SK-N-SH (cell line): ENCODE results near the gene ENPEP. TPM values are rescaled to one million over a fixed set of nuclear protein-coding genes. Genes with fewer than 3 reads are reported as not detected.
A peak's percentile ranks its signal among the peaks of the same experiment; 100 is the strongest.

Experiments
- CTCF ChIA-PET: fragments of 300-600, 350-600 bp; formaldehyde crosslinking; extraction: SDS; loops from one replicate; lab custom pipeline; 2021; lab: Yijun Ruan, JAX
- POLR2A ChIA-PET: fragments of 350-600 bp; sonication (Branson Sonifier 250); formaldehyde crosslinking; extraction: SDS; loops from one replicate; lab custom pipeline; 2020; ENCODE audit warnings: antibody characterized with exemption, inconsistent platforms; lab: Yijun Ruan, JAX
- DNase-seq: peaks from one replicate; pipeline ENCODE4 v3.0.0; 2012
- H2AFZ ChIP-seq: fragments of 200-600 bp; sonication (generic); 2 replicates; pipeline ENCODE4 v1.8.1; 2016; ENCODE audit warnings: antibody characterized with exemption, mild to moderate bottlenecking, low read depth
- H3F3A ChIP-seq: fragments of 200-600 bp; sonication (generic); replicated peaks from 2 replicates; pipeline ENCODE3; 2016; ENCODE audit warnings: antibody characterized with exemption, mild to moderate bottlenecking; ENCODE audit not compliant: insufficient read depth
- H3K27ac ChIP-seq, 2 experiments: fragments of 200-500 bp in 1 of 2; fragments of 200-600 bp in 1 of 2; sonication (Bioruptor generic) in 1 of 2; sonication (generic), shearing (Covaris generic) in 1 of 2; 2 replicates each; pipeline versions ENCODE4 v1.5.1 to v1.6.1; 2014 to 2016; ENCODE audit warnings: low read depth in 2 of 2, inconsistent platforms in 1 of 2, low read length in 1 of 2, mild to moderate bottlenecking in 1 of 2, mixed read lengths in 1 of 2
- H3K27me3 ChIP-seq: fragments of 200-600 bp; sonication (generic), shearing (Covaris generic); 2 replicates; pipeline ENCODE4 v1.6.1; 2016; ENCODE audit warnings: mixed run types; ENCODE audit not compliant: insufficient read depth
- H3K36me3 ChIP-seq, 2 experiments: fragments of 200-500 bp in 1 of 2; fragments of 200-600 bp in 1 of 2; sonication (Bioruptor generic) in 1 of 2; sonication (generic) in 1 of 2; replicated peaks in 1 of 2; 2 replicates each; pipeline versions ENCODE3 to v1.5.1; 2014 to 2016; ENCODE audit warnings: low read length in 1 of 2, mild to moderate bottlenecking in 1 of 2; ENCODE audit not compliant: insufficient read depth in 2 of 2, control insufficient read depth in 1 of 2
- H3K4me1 ChIP-seq, 2 experiments: fragments of 200-500 bp in 1 of 2; fragments of 200-600 bp in 1 of 2; sonication (Bioruptor generic) in 1 of 2; sonication (generic), shearing (Covaris generic) in 1 of 2; 2 replicates each; pipeline versions ENCODE4 v1.5.1 to v1.6.1; 2014 to 2016; ENCODE audit warnings: low read depth in 1 of 2, low read length in 1 of 2, mixed run types in 1 of 2; ENCODE audit not compliant: insufficient read depth in 2 of 2, control insufficient read depth in 1 of 2
- H3K4me2 ChIP-seq: fragments of 200-600 bp; sonication (generic), shearing (Covaris generic); 2 replicates; pipeline ENCODE4 v1.6.1; 2017; ENCODE audit warnings: mixed run types
- H3K4me3 ChIP-seq, 2 experiments: fragments of 200-500 bp in 1 of 2; fragments of 200-600 bp in 1 of 2; sonication (Bioruptor generic) in 1 of 2; sonication (generic), shearing (Covaris generic) in 1 of 2; 2 replicates each; pipeline versions ENCODE4 v1.5.1 to v1.8.1; 2014 to 2016; ENCODE audit warnings: low read depth in 2 of 2, inconsistent platforms in 1 of 2, low read length in 1 of 2, mild to moderate bottlenecking in 1 of 2, mixed read lengths in 1 of 2, moderate library complexity in 1 of 2
- H3K79me2 ChIP-seq: fragments of 200-600 bp; sonication (generic); 2 replicates; pipeline ENCODE4 v1.8.1; 2017; ENCODE audit warnings: mild to moderate bottlenecking; ENCODE audit not compliant: insufficient read depth
- H3K9ac ChIP-seq: fragments of 200-600 bp; sonication (generic); 2 replicates; pipeline ENCODE4 v1.6.1; 2017; ENCODE audit warnings: mixed run types
- H3K9me2 ChIP-seq: fragments of 200-600 bp; sonication (generic); 2 replicates; pipeline ENCODE4 v1.6.1; 2017; ENCODE audit warnings: mixed run types
- H3K9me3 ChIP-seq: fragments of 200-600 bp; sonication (generic); 2 replicates; pipeline ENCODE4 v1.6.1; 2017; ENCODE audit warnings: mixed run types, mild to moderate bottlenecking, moderate library complexity
- H4K20me1 ChIP-seq: fragments of 200-600 bp; sonication (generic); 2 replicates; pipeline ENCODE4 v1.6.1; 2017; ENCODE audit warnings: mild to moderate bottlenecking, mixed run types; ENCODE audit not compliant: insufficient read depth
- CHD2 ChIP-seq: fragments of 150-350 bp; IDR thresholded peaks from 2 replicates; pipeline ENCODE4 v1.6.1; 2018; ENCODE audit warnings: low read length; ENCODE audit not compliant: partially characterized antibody
- EZH2phosphoT487 ChIP-seq: fragments of 200-600 bp; sonication (generic); IDR thresholded peaks from 2 replicates; pipeline ENCODE4 v1.6.1; 2017; ENCODE audit warnings: low read depth, mixed run types, mild to moderate bottlenecking, antibody characterized with exemption, moderate library complexity, borderline replicate concordance
- FOSL2 ChIP-seq: IDR thresholded peaks from 2 replicates; pipeline ENCODE4 v1.4.0; 2012; ENCODE audit warnings: low read depth, mild to moderate bottlenecking, moderate library complexity, borderline replicate concordance
- FOXJ3 ChIP-seq: sonication (generic); formaldehyde crosslinking; IDR thresholded peaks from 2 replicates; pipeline ENCODE4 v1.5.1; 2020; ENCODE audit warnings: mild to moderate bottlenecking, missing genetic modification reagents
- FOXM1 ChIP-seq: IDR thresholded peaks from 2 replicates; pipeline ENCODE4 v1.4.0; 2012; ENCODE audit warnings: low read depth, mild to moderate bottlenecking
- GABPA ChIP-seq: IDR thresholded peaks from 2 replicates; pipeline ENCODE4 v1.4.0; 2012; ENCODE audit warnings: low read depth, mild to moderate bottlenecking
- JUND ChIP-seq: IDR thresholded peaks from 2 replicates; pipeline ENCODE4 v1.4.0; 2012
- MEF2A ChIP-seq: IDR thresholded peaks from 2 replicates; pipeline ENCODE4 v1.4.0; 2012; ENCODE audit warnings: low read depth, borderline replicate concordance
- MXI1 ChIP-seq: IDR thresholded peaks from 2 replicates; pipeline ENCODE4 v1.6.1; 2012; ENCODE audit warnings: mild to moderate bottlenecking, low read depth, low read length, improper control_type of control experiment
- NFIC ChIP-seq: IDR thresholded peaks from 2 replicates; pipeline ENCODE4 v1.4.0; 2012; ENCODE audit warnings: borderline replicate concordance
- NRF1 ChIP-seq: IDR thresholded peaks from 2 replicates; pipeline ENCODE4 v1.6.1; 2012; ENCODE audit warnings: low read depth, mild to moderate bottlenecking, low read length
- PBX3 ChIP-seq: IDR thresholded peaks from 2 replicates; pipeline ENCODE4; 2012
- RAD21 ChIP-seq: IDR thresholded peaks from 2 replicates; pipeline ENCODE4 v1.6.1; 2012; ENCODE audit warnings: mild to moderate bottlenecking, low read length
- RCOR1 ChIP-seq: fragments of 150-350 bp; IDR thresholded peaks from 2 replicates; pipeline ENCODE4 v1.6.1; 2017; ENCODE audit warnings: antibody characterized with exemption, low read length
- RFX5 ChIP-seq: IDR thresholded peaks from 2 replicates; pipeline ENCODE4 v1.6.1; 2012; ENCODE audit warnings: mild to moderate bottlenecking, improper control_type of control experiment, low read length
- RXRA ChIP-seq: IDR thresholded peaks from 2 replicates; pipeline ENCODE4 v1.4.0; 2012; ENCODE audit warnings: low read depth, mild to moderate bottlenecking, borderline replicate concordance
- TAF1 ChIP-seq: IDR thresholded peaks from 2 replicates; pipeline ENCODE4 v1.6.1; 2012; ENCODE audit warnings: low read depth, mild to moderate bottlenecking, low read length, moderate library complexity, borderline replicate concordance
- TCF12 ChIP-seq: IDR thresholded peaks from 2 replicates; pipeline ENCODE4 v1.4.0; 2012
- TEAD4 ChIP-seq: IDR thresholded peaks from 2 replicates; pipeline ENCODE4 v1.4.0; 2012; ENCODE audit warnings: mild to moderate bottlenecking, borderline replicate concordance; ENCODE audit not compliant: insufficient read depth
- ZBTB33 ChIP-seq: IDR thresholded peaks from 2 replicates; pipeline ENCODE4 v1.4.0; 2012; ENCODE audit warnings: low read depth, borderline replicate concordance
- WGBS: methylation state at CpG from one replicate; pipeline ENCODE4 v1.1.6; 2017; ENCODE audit warnings: low lambda C conversion rate; 5-methylcytosine and 5-hydroxymethylcytosine counted together
- polyA plus RNA-seq, 3 experiments: library from polyadenylated mRNA; depleted of rRNA; stranded (reverse); fragments of >200 nt; gene quantifications; 2 replicates each; pipeline ENCODE4 v1.2.3, GENCODE V29; 2012

The ENPEP gene
- polyA plus RNA-seq, 1 of the 3 experiments (the other 2 are of a cell fraction): 0.16 TPM

- ChIA-PET POLR2A (no interaction called here), CTCF (interaction anchor here (1.0 to 1.5 kb wide), 3 partner anchors 169 to 486 kb away, joined by 3 to 4 read pairs (median 3); no protein-coding TSS in a partner anchor)
- peak overlapping the region in 1 of 2 experiments; percentile 50; a peak in 2 of 4 replicates for H3K27ac ChIP-seq
Measured at GRCh38 chr4:110484767-110485166, 8.8 kb downstream of the ENPEP start.

GRCh38 chr4:110485452-110485851 lies 9.5 kb downstream of the ENPEP start:
- no peak overlapping the region for H3K9ac ChIP-seq
- no peaks in the 10 kb centered on the region; the same call in 1 of the 2 replicates for H3K27me3 ChIP-seq
- 0 out of 2 replicates have a peak overlapping the region, but pooled peaks have one; percentile 1 for H2AFZ ChIP-seq
- POLR2A ChIA-PET: no interaction called here
- no peak overlapping the region for H3K4me3 ChIP-seq
- no peak overlapping the region for H3K4me2 ChIP-seq
- WGBS: 41% methylated on average over 1 of the region's 1 CpG
- peaks cover 2 to 13% of the 10 kb centered on the region in 2 experiments; a peak in 2 of 4 replicates for H3K4me1 ChIP-seq
- no peaks in the 10 kb centered on the region for H4K20me1 ChIP-seq
- no peak for DNase-seq
- no peaks in the 10 kb centered on the region for H3K9me3 ChIP-seq
- CTCF ChIA-PET: interaction anchor here (1.5 kb wide), 1 partner anchor 170 kb away, joined by 3 read pairs; no protein-coding TSS in a partner anchor
- H3F3A ChIP-seq: peaks cover 6% of the 10 kb centered on the region
- peak overlapping the region in 1 of 2 experiments; percentile 50; a peak in 1 of 4 replicates for H3K27ac ChIP-seq
- H3K9me2 ChIP-seq: no peaks in the 10 kb centered on the region
- H3K36me3 ChIP-seq: no peaks in the 10 kb centered on the region
- H3K79me2 ChIP-seq: no peaks in the 10 kb centered on the region
- no peak for TF ChIP-seq FOXM1
- TF ChIP-seq JUND: no peak
- TF ChIP-seq FOSL2: no peak
- no peak for TF ChIP-seq TEAD4
- TF ChIP-seq MXI1: no peak
- TF ChIP-seq RFX5: no peak
- TF ChIP-seq PBX3: no peak
- no peak for TF ChIP-seq MEF2A
- TF ChIP-seq NRF1: no peak
- no peak for TF ChIP-seq ZBTB33
- TF ChIP-seq EZH2phosphoT487: no peak
- TF ChIP-seq RXRA: no peak
- no peak for TF ChIP-seq CHD2
- no peak for TF ChIP-seq RAD21
- no peak for TF ChIP-seq GABPA
- TF ChIP-seq TAF1: no peak
- TF ChIP-seq FOXJ3 (CRISPR knock-in tag): no peak

More at GRCh38 chr4:110484767-110485166, 8.8 kb downstream of the ENPEP start:
- H2AFZ ChIP-seq: no peak overlapping the region
- WGBS: 57% methylated on average over 5 of the region's 5 CpGs
- no peaks in the 10 kb centered on the region for H3K79me2 ChIP-seq
- no peak for DNase-seq
- H3K9me2 ChIP-seq: no peaks in the 10 kb centered on the region
- H3K4me3 ChIP-seq: no peak overlapping the region
- H3F3A ChIP-seq: peaks cover 6% of the 10 kb centered on the region
- H3K9me3 ChIP-seq: no peaks in the 10 kb centered on the region
- H3K4me1 ChIP-seq: peaks cover 0 to 13% of the 10 kb centered on the region in 2 experiments; a peak in 1 of 4 replicates
- no peaks in the 10 kb centered on the region for H4K20me1 ChIP-seq
- no peak overlapping the region for H3K9ac ChIP-seq
- no peaks in the 10 kb centered on the region for H3K27me3 ChIP-seq
- no peaks in the 10 kb centered on the region for H3K36me3 ChIP-seq
- TF ChIP-seq MXI1 (no peak), PBX3 (peak; percentile 59), RCOR1 (no peak), NFIC (no peak), MEF2A (peak; percentile 75), TCF12 (peak; percentile 82), FOSL2 (peak; percentile 58)
- H3K4me2 ChIP-seq: no peak overlapping the region
